Stomach (tissue), 9 donors: ENCODE results near the gene SRGAP2B. TPM values are rescaled to one million over a fixed set of nuclear protein-coding genes. Genes with fewer than 3 reads are reported as not detected.
"Not testable (repeated sequence)": the region's sequence is repeated elsewhere in the genome, so short reads cannot be mapped to it uniquely, and the experiment has no call there.

Experiments used
- DNase-seq, 2 donors: peaks; one replicate each; pipeline versions ENCODE4 v3.0.0 to v3.0.0-alpha.2; 2013 to 2019
- H3K27ac ChIP-seq, 5 donors: fragments of 200-600 bp in 4 of 5; sonication (generic) in 4 of 5; one replicate each; pipeline ENCODE4 v1.5.1; 2013 to 2019; ENCODE audit warnings: mild to moderate bottlenecking in 1 of 5, moderate library complexity in 1 of 5
- H3K27me3 ChIP-seq, 3 donors: fragments of 200-600 bp; sonication (generic); one replicate each; pipeline ENCODE4 v1.5.1; 2017 to 2019; ENCODE audit warnings: mixed run types in 1 of 3
- H3K36me3 ChIP-seq, 4 donors: fragments of 200-600 bp; sonication (generic); 1 replicate in 3 of 4; 2 replicates in 1 of 4; pipeline ENCODE4 v1.5.1; 2016 to 2019
- H3K4me1 ChIP-seq, 4 donors: fragments of 200-600 bp; sonication (generic); one replicate each; pipeline ENCODE4 v1.5.1; 2016 to 2019
- H3K4me3 ChIP-seq, 4 donors: fragments of 200-600 bp; sonication (generic) in 3 of 4; one replicate each; pipeline ENCODE4 v1.5.1; 2016 to 2019; ENCODE audit warnings: mild to moderate bottlenecking in 1 of 4
- H3K9me3 ChIP-seq, 4 donors: fragments of 200-600 bp; sonication (generic); one replicate each; pipeline ENCODE4 v1.5.1; 2016 to 2019
- WGBS, 5 donors: extraction: QIAGEN DNeasy Blood & Tissue Kit in 3 of 5; methylation state at CpG; one replicate each; pipeline versions ENCODE4 v1.1.5 to v1.1.7; 2013 to 2018; 5-methylcytosine and 5-hydroxymethylcytosine counted together
- intact Hi-C: fragments of 100-400 bp; cut with DNase I; formaldehyde crosslinking; loops from one replicate; pipeline ENCODE4 v1.15.1; 2023; ENCODE audit warnings: low total_unique reads
- polyA plus RNA-seq, 3 donors: library from polyadenylated mRNA; stranded (reverse); fragments of 200-250 nt; gene quantifications; one replicate each; pipeline ENCODE4 v1.2.3, GENCODE V29; 2013
- total RNA-seq, 5 donors: library from RNA; depleted of rRNA; stranded (reverse); fragments of >200 nt; gene quantifications; one replicate each; pipeline versions ENCODE4 v1.1.0 to v1.2.3, GENCODE V29; 2014 to 2016
- donor health status: healthy with polysubstance abuse.
- donor health status: Bipolar disorder and iron deficiency.
- donor health status: healthy.

The SRGAP2B gene
- total and polyA plus RNA-seq, 8 donors = 1.6 to 18.7 (median 11.0) TPM

DNA sequence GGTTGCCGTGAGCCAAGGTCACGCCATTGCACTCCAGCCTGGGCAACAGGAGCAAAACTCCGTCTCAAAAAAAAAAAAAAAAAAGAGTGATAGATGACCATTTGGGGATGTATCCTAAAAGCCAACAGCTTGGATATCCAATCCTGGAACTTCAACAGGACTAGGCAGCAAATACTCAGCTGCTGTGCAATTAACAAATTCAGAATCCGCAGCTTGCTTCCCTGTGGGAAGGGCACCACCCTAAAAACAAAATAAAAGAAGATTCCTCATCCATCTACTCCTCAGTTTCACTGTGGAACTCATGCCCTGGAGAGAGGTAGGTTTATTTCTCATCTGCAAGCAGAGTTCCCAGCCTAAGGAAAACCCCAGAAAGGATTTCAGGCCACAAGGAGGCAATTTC, 73.4 kb downstream of the SRGAP2B start:
- intact Hi-C loops, H3K9me3 ChIP-seq: not testable (repeated sequence)
- 60 to 90% (median 86%) methylated on average over 1 to 3 of the region's 4 CpGs for WGBS, 5 donors

DNA sequence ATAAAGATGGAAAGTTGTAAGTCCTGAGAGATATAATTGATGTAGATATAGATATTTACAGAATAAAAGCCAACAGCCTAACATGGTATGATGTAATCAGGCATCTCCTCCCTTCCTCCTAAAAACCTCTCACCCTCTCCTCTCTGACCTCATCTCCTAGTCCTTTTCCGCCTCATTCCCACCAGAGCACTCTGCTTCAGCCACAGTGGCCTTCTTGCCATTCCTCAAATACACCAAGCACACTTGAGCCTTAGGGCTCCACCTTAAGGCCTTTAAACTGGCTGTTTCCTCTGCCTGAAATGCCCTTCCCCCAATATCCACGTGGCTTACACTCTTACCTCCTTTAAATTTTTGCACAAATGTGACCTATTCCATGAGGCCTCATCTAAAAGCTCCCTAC, 75.4 kb downstream of the SRGAP2B start:
- H3K4me1 ChIP-seq, DNase-seq, H3K4me3 ChIP-seq, H3K36me3 ChIP-seq, intact Hi-C loops, H3K27me3 ChIP-seq, H3K27ac ChIP-seq, H3K9me3 ChIP-seq: not testable (repeated sequence)
- 37 to 73% (median 66%) methylated on average over 2 of the region's 2 CpGs for WGBS, 5 donors

More for the DNA sequence above, 73.4 kb downstream of the SRGAP2B start:
- not testable (repeated sequence) for DNase-seq, H3K27ac ChIP-seq, H3K27me3 ChIP-seq, H3K4me3 ChIP-seq, H3K4me1 ChIP-seq, H3K36me3 ChIP-seq

DNA sequence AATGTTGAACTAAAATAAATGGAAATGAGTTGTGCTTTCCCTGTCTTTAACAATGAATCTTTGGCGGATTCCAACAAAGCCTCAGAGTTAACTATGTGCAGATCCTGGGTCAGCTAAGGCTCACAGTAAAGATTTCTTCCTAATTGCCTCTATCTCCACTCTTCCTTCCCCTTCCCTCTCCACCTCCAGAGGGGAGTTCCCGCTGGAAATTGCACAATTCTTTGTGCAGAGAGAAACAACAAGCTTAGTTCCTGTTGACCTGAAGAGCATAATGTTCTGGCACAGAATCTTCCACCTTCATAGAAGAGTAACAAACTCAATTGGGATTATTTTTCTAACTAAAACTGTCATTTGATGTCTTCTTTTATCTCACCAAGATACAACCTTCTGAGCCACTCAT, 77.4 kb downstream of the SRGAP2B start:
- WGBS, 5 donors = 17 to 79% (median 72%) methylated on average over 1 to 2 of the region's 2 CpGs
- intact Hi-C loops = not testable (repeated sequence)

DNA sequence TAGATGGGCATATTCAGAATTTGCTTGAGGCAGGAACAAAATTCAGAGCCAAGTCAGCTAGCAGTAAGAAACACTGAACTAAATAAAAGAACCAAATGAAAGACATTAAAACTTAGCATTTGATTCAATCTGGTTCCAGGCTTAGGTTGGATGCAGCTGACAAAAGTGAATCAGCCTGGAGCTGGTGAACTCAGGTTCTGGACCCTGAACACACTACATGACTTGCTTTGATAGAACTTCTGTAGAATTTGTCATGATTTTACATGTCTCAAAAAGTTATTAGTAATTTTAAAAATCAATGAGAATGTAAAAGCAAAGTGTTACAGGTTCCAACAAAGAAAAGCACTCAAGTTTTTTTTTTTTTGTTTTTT, 78.7 kb downstream of the SRGAP2B start:
- intact Hi-C loops, H3K4me1 ChIP-seq, H3K9me3 ChIP-seq, DNase-seq, H3K27me3 ChIP-seq, H3K27ac ChIP-seq, H3K36me3 ChIP-seq, H3K4me3 ChIP-seq: not testable (repeated sequence)

More for the DNA sequence above, 77.4 kb downstream of the SRGAP2B start:
- DNase-seq, H3K36me3 ChIP-seq, H3K27me3 ChIP-seq, H3K4me3 ChIP-seq, H3K4me1 ChIP-seq, H3K27ac ChIP-seq, H3K9me3 ChIP-seq: not testable (repeated sequence)

DNA sequence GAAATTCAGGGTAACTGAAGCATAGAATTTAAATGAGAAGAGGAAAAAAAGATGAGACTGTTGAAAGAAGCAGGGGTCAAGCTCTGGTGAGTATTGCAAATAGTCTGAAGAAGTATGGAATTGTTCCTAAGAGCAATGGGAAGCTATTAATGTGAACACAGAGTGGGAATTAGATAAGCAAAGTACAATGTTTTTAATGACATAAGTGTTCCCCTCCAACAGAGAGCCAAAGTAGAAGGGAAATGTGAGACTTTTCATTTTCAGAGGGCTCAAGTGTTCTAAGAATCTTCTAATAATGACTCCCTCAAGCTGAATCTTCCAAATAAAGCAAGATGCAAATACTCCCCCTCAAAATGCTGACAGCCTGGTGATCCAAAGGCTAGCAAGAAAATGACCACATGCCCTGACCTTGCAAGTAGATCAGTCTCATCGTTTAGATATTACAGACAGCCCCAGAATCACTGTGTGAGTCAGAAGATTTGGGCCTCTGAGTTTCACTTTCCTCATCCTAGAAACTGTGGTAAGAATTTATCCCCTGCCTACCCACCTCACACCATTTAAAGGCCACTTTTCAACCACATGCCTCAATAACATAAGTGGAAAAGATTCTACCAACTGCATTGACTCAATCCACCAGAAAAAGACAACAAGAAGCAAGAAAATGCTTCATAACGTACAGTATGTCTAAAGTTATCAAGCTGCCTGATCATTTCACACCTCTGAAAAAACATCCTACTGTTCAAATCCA, 79.2 kb downstream of the SRGAP2B start:
- H3K4me1 ChIP-seq = not testable (repeated sequence)
- no CpG with 5 or more reads among the region's 2 CpGs for WGBS, 5 donors

DNA sequence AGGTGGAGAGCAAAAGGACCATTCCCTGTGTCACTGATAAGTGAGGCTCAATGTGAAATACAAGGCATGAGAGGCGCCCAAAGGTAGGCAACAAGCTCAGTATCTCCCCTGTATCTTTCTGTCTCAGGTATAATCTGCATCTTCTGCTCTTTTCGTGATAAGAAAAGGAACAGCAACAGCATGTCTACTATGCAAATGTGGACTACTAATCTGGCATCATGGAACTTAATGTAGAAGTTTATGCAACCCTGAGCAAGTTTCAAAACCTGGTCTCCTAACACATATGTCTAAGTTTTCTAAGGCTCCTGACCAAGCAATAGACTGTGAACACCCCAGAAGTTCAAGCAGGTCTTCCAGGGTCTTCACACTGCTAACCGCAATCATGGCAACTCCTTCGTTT, 81.8 kb downstream of the SRGAP2B start:
- DNase-seq = not testable (repeated sequence)

More for the DNA sequence above, 79.2 kb downstream of the SRGAP2B start:
- H3K4me3 ChIP-seq, H3K27me3 ChIP-seq, H3K36me3 ChIP-seq, H3K9me3 ChIP-seq, H3K27ac ChIP-seq, intact Hi-C loops, DNase-seq: not testable (repeated sequence)

DNA sequence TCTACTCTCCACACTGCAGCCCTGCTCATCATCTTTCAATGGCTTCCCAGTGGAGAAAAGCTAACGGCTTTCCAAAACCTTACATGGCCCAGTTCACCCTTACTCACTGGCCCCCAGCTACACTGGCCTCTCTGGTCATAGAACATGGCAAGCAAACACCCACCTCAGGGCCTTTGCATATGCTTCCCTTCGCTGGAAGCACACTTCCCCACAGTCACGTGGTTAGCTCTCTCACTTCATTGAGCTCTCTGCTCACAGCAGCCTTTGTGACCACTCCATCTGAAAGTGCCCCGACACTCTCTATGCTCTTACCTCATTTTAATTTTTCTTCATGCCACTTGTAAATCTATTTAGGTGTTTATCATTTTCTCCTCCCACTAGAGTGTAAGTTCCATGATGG, 83.3 kb downstream of the SRGAP2B start:
- H3K27me3 ChIP-seq, DNase-seq, H3K4me3 ChIP-seq, H3K27ac ChIP-seq, H3K36me3 ChIP-seq, H3K4me1 ChIP-seq, intact Hi-C loops, H3K9me3 ChIP-seq: not testable (repeated sequence)
- 93 to 97% (median 95%) methylated on average over 3 of the region's 4 CpGs; no CpG with 5 or more reads in 1 of the 5 donors for WGBS, 5 donors

More for the DNA sequence above, 81.8 kb downstream of the SRGAP2B start:
- H3K36me3 ChIP-seq, H3K4me3 ChIP-seq, H3K27me3 ChIP-seq, intact Hi-C loops, H3K9me3 ChIP-seq, H3K4me1 ChIP-seq, H3K27ac ChIP-seq: not testable (repeated sequence)
- 88 to 100% (median 100%) methylated on average over 1 to 4 of the region's 4 CpGs for WGBS, 5 donors

DNA sequence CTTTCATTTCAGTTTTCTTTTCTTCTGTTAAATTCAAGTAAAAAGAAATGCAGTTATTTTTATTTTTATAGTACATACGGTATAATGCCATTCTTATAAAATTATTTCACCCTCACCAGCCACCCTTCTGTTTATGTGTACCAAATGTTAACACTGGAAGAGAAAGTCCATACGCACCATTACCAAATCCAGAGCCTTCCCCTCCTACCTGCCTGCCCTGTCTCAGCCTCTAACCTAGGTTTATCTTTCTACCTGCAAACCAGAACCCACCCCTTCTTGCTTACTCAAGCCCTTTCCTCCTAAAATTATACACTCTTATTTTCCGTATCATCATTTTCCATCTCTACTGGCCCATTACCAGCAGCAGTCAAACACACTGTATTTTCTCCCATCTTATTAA, 84.5 kb downstream of the SRGAP2B start:
- H3K4me1 ChIP-seq, H3K9me3 ChIP-seq, intact Hi-C loops, H3K4me3 ChIP-seq, H3K36me3 ChIP-seq, H3K27ac ChIP-seq, DNase-seq, H3K27me3 ChIP-seq: not testable (repeated sequence)
- WGBS, 5 donors = 53 to 77% (median 69%) methylated on average over 2 of the region's 3 CpGs

DNA sequence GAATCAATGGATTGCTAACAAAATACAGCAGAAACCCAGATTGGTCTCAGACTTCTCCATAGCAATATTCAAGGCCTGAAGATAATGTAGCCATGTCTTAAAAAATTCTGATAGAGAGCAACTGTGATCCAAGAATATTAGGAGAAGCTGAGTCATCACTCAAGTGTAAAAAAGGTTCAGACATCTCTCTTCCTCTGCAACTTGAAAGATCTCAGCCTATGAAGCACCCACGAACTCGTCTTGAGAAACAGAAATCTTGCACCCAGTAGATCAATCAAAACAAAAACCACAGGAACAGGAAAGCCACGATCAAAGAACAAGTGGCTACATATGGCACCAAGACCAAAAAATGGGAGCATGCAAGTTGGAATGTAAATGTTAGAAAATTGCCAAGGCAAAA, 85.2 kb downstream of the SRGAP2B start:
- not testable (repeated sequence) for H3K27me3 ChIP-seq, H3K4me3 ChIP-seq
- 10 to 51% (median 30%) methylated on average over 2 to 3 of the region's 3 CpGs for WGBS, 5 donors

DNA sequence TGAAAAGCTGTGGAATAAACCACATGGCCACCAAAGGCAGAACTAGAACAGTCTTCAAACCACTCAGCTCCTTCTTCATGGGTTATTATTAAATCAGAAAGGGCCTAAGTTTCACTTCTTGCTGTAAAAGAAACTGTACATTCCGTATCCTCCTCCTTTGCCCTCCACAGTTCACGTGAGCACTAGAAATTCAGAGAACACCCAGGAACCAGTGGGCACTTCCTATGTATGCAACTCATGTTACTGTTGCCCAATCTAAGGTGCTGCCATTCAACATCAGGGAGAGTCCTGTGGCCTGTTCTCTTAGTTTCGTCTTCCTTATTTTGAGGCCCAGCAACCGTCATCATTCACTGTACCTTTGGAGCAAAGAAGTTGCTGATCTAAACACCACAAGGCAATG, 86.7 kb downstream of the SRGAP2B start:
- H3K27me3 ChIP-seq, DNase-seq, H3K4me1 ChIP-seq, intact Hi-C loops, H3K27ac ChIP-seq, H3K36me3 ChIP-seq, H3K9me3 ChIP-seq, H3K4me3 ChIP-seq: not testable (repeated sequence)
- no CpG with 5 or more reads among the region's 4 CpGs for WGBS, 5 donors

More for the DNA sequence above, 85.2 kb downstream of the SRGAP2B start:
- H3K4me1 ChIP-seq, intact Hi-C loops, H3K9me3 ChIP-seq, H3K36me3 ChIP-seq, DNase-seq, H3K27ac ChIP-seq: not testable (repeated sequence)

DNA sequence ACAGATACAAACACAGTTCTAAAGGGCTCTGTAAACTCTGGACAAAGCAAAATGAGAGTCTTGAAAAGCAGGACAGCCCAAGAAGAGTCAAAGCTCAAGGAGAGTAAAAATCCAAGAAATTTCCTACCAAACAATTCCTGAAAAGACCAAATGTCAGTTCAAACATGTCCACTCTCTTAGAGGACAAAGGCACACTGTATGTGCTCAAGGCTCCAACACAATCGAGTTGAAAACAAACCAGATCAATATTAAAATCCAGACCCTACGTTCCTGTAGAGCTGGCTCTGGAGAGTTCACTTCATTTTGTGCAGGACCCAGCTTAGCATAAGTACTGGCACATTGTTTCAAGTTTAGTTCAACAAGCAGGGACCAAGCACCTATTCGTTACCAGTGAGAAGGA, 90.0 kb downstream of the SRGAP2B start:
- H3K4me3 ChIP-seq, intact Hi-C loops, H3K4me1 ChIP-seq, H3K27ac ChIP-seq, H3K9me3 ChIP-seq, DNase-seq, H3K36me3 ChIP-seq, H3K27me3 ChIP-seq: not testable (repeated sequence)
- WGBS, 5 donors = 40 to 76% (median 42%) methylated on average over 1 to 2 of the region's 3 CpGs; no CpG with 5 or more reads in 1 of the 5 donors

DNA sequence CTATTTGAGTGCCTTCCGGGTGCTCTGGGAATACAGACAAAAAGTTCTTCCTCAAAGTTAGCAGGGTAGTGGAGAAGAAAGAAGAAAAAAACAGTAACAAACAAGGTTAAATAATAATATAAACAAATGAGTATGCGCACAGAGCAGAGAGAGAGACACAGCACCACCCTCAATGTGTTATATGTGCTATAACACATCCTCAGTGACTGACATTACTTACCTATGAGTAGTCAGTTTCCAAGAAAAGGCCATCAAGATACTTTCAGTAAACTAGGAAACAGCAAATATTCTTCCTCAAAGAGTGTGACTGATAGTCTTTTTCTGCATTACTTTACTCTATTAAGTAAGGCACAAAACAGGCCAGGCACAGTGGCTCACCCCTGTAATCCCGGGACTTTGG, 93.7 kb downstream of the SRGAP2B start:
- H3K27ac ChIP-seq, intact Hi-C loops: not testable (repeated sequence)

More for the DNA sequence above, 93.7 kb downstream of the SRGAP2B start:
- H3K27me3 ChIP-seq, DNase-seq, H3K4me3 ChIP-seq, H3K36me3 ChIP-seq, H3K9me3 ChIP-seq, H3K4me1 ChIP-seq: not testable (repeated sequence)
- 75 to 86% (median 79%) methylated on average over 2 to 3 of the region's 3 CpGs for WGBS, 5 donors
